Measurements from ENCODE around the gene SGTA.
"Not testable (repeated sequence)": the region's sequence is repeated elsewhere in the genome, so short reads cannot be mapped to it uniquely, and the experiment has no call there.

The SGTA gene

GRCh38 chr19:2726904-2727639, 56.0 kb downstream of the SGTA start:
- peak; percentile 30 for DNase-seq (ENCODE audit: low spot score)

- DNase-seq (ENCODE audit: low spot score) = no peak
Observed at GRCh38 chr19:2726160-2726855, 56.8 kb downstream of the SGTA start.

- no peak for DNase-seq (ENCODE audit: low spot score)
Observed at GRCh38 chr19:2724148-2724557, 58.9 kb downstream of the SGTA start.

GRCh38 chr19:2723747-2724146, 59.3 kb downstream of the SGTA start:
- no peak for DNase-seq (ENCODE audit: low spot score)

DNA sequence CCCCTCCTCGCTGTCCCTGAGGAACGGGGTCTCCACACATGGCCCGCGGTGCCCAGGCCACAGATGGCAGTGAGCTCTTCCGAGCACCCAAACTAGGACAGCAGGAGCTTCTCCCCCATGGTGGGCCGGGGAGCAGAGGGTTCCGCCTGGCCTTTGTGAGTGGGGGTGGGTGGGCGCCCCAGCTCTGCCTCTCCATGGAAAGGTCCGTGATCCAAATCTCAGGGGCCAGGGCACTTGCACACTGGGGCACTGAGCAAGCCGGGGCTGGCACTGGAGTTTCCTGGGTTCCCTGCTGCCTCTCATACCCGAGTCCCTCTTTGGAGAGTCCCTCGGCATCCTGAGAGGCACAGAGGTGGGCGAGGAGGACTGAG, 59.7 kb downstream of the SGTA start:
- DNase-seq (ENCODE audit: low spot score) = no peak

- no peak for DNase-seq (ENCODE audit: low spot score)
Observed at GRCh38 chr19:2722541-2723344, 60.3 kb downstream of the SGTA start.

DNA sequence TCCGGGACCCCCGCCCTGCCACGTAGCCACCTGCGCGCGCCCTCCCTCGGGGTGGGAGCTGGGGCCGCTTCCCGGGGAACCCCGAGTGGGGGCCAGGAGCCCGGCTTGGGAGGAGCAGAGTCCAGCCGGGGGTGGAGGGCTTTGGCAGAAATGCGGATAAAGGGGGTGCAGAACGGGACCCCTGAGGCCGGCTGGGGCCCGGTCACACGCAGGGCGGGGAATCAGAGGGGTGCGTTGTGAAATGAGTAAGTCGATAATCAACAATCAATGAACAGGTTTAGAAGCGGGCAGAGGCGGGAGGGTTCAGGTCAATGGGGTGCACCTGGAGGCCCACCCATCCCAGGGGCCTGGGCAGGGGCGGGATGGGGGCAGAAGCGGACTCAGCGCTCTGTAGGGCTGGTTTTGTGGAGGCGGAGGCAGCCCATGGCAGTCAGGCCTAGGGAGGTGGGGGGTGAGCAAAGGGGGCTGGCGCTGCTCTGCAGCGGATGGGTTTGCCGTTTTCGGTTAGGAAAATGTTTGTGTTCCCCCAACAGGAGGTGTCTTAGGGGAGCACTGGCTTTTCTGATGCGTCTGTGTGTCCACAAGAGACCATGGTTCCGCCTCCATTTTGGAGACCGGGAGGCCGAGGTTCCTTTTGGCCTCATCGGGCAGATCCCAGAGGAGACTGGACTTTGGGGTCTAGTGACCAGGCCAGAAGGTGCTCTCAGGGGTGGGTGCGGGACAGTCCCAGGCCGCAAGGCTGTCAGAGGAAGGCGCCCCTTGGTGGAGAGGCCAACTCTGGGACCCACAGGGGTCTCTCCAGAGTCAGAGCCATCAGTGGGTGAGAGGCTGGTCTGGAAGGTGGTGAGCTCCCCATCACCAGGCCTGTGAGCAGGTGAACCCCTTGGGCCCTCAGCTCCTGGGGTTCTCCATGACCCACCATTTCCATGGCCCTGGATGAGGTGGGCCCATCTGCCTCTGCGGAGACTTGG, 61.2 kb downstream of the SGTA start:
- DNase-seq (ENCODE audit: low spot score) = peak; percentile 59

DNA sequence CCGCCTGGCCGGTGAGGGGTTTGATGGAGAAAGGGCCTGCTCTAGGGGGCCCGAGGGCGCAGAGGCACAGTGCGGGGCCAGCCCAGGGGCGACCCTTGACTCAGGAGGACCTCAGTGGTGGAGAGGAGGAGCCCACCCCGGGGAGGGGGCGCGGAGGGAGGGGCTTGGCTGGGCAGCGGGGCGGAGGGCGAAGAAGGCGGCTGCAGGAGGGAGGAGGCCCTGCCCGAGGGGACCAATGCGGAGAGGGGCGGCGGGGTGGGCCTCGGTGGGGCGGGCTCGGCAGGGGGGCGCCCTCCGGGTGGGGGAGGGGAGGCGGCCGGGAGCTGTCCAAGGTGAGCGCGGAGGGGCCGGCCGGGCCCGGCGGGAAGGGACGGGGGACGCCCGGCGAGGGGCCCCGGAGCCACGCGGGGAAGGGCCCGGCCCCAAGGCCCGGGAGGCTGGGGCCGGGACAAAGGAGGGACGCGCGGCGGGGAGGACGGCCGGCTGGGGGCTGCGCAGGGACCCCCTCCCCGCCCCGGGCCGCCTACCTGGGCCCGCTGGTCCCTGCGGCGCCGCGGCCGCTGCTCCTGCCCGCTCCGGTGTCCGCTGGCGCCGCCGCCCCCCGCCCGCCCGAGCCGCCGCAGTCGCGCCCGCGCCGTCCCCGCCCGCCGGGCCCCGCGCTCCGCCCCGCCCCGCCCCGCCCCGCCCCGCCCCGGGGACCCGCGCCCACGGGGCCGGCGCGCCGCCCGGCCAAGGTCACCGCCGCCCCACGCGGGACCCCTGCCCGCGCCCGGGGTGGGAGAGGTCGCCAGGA, 62.1 kb downstream of the SGTA start, which contains the start of gene DIRAS1:
Gene DIRAS1 (minus strand): TSS at position 596 of the 793 bp plus-strand sequence. CDS start 3,566 bp downstream, outside the sequence.
- peak; percentile 91 for DNase-seq (ENCODE audit: low spot score)

GRCh38 chr19:2719920-2720776, 62.9 kb downstream of the SGTA start:
- DNase-seq (ENCODE audit: low spot score) = peak; percentile 69

DNA sequence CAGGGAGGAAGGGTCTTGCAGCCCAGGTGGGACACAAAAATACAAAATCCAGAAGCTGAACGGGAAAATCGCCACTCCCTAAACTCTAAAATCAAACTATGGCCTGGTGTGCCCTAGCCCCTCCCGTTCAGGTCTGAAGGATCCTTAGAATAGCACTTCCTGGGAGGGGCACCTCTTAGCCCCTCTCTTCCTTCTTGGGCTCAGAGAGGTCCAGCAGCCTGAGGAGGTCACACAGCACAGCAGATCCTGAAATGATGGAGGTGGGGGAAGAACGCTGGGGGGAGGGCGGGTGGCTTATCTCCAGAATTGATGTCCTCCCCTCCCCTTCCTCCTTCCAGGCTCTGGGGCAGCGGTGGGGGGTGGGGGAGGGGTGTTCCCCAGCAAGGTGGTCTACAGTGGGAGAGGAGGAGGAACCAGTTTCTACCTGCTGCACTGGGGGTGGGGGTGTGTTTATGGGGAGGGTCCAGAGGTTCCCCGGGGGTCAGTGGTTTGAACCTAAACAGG, 63.8 kb downstream of the SGTA start:
- DNase-seq (ENCODE audit: low spot score) = no peak

GRCh38 chr19:2717638-2718541, 65.2 kb downstream of the SGTA start:
- peak; percentile 38 for DNase-seq (ENCODE audit: low spot score)

GRCh38 chr19:2716722-2717637, 66.1 kb downstream of the SGTA start:
- peak; percentile 27 for DNase-seq (ENCODE audit: low spot score)

GRCh38 chr19:2716275-2716650, 66.8 kb downstream of the SGTA start:
- peak; percentile 30 for DNase-seq (ENCODE audit: low spot score)

DNA sequence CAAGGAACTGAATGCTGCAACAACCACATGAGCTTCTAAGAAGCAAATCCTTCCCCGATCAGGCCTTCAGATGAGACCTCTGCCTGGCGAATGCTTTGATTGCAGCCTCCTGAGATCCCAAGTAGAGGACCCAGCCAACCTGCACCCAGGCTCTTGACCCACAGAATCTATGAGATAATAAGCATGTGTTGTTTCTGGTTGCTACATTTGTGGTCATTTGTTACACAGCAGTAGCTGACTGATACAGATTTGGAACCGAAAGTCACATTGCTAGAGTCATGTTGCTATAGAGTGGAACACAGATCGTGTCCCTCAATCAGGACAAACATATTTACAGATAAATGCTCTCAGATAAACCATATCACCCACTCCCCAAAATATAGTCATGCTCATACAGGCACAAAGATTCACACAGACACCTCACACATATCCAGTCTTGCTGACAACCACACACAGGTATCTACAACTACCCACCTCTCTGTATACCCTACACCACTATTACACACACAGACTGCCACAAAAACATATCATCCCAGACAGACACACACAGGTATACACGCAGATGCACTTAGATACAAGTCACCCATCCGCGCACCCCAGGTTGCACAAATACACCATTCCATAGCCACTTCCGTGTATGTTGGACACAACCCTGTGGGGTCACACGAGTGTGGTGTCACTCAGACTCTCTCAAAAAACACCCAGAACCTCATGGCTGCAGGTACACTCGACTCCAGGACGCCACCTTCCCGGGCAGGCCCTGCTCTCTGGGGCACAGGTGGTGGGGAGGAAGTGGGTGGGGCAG, 67.4 kb downstream of the SGTA start:
- DNase-seq (ENCODE audit: low spot score) = no peak

GRCh38 chr19:2714531-2715269, 68.4 kb downstream of the SGTA start:
- no peak for DNase-seq (ENCODE audit: low spot score)

- not testable (repeated sequence) for DNase-seq (ENCODE audit: low spot score)
Observed at GRCh38 chr19:2714102-2714501, 69.0 kb downstream of the SGTA start.

Measured in D341Med (cell line).